ENCODE results near the gene FGFR2. TPM values are rescaled to one million over a fixed set of nuclear protein-coding genes. Genes with fewer than 3 reads are reported as not detected.

Gene FGFR2
- total RNA-seq, 1 donor from 2014 or later, result 88.3 TPM

DNA sequence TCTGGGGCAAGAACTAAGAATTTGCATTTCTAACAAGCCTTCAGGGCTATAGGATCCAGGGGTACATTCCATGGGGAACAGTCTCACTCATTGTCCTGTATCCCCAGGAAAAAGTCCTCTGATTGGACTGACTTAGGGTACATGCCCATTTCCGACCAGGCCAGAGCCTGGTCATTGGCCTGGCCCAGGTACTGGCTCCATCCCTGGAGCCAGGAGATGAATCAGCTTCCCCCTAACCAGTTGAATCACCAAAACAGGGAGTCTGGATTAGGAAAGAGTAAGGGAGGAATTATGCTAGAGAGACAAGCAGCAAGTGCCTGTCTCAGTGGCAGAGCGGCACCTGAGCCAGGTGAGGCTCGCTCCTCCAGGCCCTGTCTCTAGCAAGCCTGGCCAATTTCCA, 137.5 kb downstream of the FGFR2 start:
- Mint-ChIP-seq H3K4me1 (peaks cover 8% of the 10 kb centered on the region), H3K4me3 (no peak overlapping the region), H3K36me3 (no peaks in the 10 kb centered on the region), H3K27me3 (ENCODE audit: low read depth) (peaks cover 13% of the 10 kb centered on the region), H3K27ac (no peak overlapping the region), H3K9me3 (no peaks in the 10 kb centered on the region)
- DNase-seq (ENCODE audit: low spot score in 2 of 2, unreplicated experiment in 2 of 2), result no peak
- no peak for TF ChIP-seq CTCF (IDR thresholded peaks at IDR 0.05; ENCODE audit: unreplicated experiment)

DNA sequence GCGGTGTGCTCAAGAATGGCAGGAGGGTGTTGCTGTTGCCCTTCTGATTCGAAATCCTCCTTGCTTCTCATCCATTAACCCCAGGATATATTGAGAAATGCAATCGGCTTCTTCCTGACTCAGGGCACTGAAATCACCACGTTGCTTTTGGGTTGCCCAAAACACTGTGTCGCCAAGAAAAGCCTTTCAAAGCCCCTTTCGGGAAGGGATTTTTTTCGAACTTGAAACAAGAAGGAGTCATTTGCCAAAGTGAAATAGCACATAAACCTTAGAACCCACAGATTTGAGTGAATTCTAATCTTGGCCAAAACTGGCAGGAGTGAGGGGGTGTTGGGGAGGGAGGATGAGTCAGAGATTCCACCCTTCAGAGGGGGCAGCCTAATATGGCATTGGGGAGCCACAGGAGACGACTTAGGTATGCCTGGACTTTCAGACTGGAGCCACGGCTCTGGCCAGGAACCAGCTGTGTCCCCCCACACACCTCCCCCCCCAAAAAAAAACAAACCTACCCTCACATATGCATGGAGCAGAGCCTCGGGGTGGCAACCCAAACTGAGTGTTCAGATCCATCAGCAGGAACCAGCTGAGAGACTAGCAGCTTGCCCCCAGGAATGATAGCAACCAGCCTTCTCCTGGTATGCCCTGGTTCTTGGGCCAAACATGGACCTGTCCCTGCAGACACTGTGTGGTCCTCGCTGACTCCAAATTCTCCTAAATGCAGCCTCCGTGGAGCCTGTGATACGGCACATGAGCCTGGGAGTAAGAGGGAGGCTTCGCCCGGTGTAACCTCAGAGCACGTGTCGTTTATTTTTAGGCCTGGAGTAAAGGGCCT, 138.4 kb downstream of the FGFR2 start:
- Mint-ChIP-seq H3K9me3 (no peaks in the 10 kb centered on the region), H3K4me3 (no peak overlapping the region), H3K36me3 (no peaks in the 10 kb centered on the region), H3K27me3 (ENCODE audit: low read depth) (peaks cover 13% of the 10 kb centered on the region), H3K27ac (no peak overlapping the region), H3K4me1 (peaks cover 14% of the 10 kb centered on the region)
- no peak for DNase-seq (ENCODE audit: low spot score in 2 of 2, unreplicated experiment in 2 of 2)
- TF ChIP-seq CTCF (IDR thresholded peaks at IDR 0.05; ENCODE audit: unreplicated experiment), result no peak

DNA sequence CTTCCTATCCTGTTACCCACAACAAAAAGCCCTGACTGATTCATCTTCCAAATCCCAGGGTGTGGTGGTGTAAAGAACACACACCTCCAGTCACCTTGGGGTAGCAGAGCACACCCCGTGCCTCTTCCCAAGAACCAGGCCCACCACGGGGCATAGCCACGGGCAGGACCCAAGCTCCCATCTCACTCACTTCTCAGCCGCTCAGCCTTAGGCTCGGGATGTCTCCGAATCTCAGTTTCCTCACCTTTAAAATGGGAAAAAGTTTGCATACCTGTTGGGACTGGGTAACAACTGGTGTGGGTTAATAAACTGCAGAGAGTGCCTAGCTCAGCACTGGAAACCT, 139.0 kb downstream of the FGFR2 start:
- TF ChIP-seq CTCF (IDR thresholded peaks at IDR 0.05; ENCODE audit: unreplicated experiment), result no peak
- Mint-ChIP-seq H3K4me1 (peaks cover 14% of the 10 kb centered on the region), H3K27ac (no peak overlapping the region), H3K27me3 (ENCODE audit: low read depth) (peaks cover 13% of the 10 kb centered on the region), H3K36me3 (no peaks in the 10 kb centered on the region), H3K9me3 (no peaks in the 10 kb centered on the region), H3K4me3 (no peak overlapping the region)
- no peak for DNase-seq (ENCODE audit: low spot score in 2 of 2, unreplicated experiment in 2 of 2)

DNA sequence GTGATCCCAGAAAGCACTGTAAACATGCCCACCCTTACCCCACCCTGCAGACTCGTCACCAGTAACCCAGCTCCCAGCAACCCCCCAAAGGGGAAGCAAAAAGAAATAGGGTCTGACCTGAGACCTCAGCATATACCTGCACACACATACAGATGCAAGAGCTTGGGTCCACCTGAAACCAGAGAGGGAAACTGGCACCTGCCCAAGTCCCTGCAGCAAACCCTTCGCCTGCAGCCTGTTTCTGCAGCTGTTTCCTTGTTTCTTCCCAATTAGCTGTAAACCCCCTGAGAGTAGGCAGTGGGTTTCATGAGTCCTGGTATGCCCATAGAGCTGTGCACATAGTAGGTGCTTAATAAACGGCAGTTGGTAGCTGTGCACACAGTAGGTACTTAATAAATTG, 140.5 kb downstream of the FGFR2 start:
- Mint-ChIP-seq H3K36me3 (no peaks in the 10 kb centered on the region), H3K27me3 (ENCODE audit: low read depth) (peaks cover 11% of the 10 kb centered on the region), H3K9me3 (no peaks in the 10 kb centered on the region), H3K4me3 (no peak overlapping the region), H3K4me1 (peaks cover 15% of the 10 kb centered on the region), H3K27ac (no peak overlapping the region)
- no peak for TF ChIP-seq CTCF (IDR thresholded peaks at IDR 0.05; ENCODE audit: unreplicated experiment)
- DNase-seq (ENCODE audit: low spot score in 2 of 2, unreplicated experiment in 2 of 2), result no peak

GRCh38 chr10:121455377-121455776, 142.9 kb downstream of the FGFR2 start:
- H3K9me3 Mint-ChIP-seq, result no peaks in the 10 kb centered on the region
- no peak for TF ChIP-seq CTCF (IDR thresholded peaks at IDR 0.05; ENCODE audit: unreplicated experiment)
- no peak overlapping the region for H3K27ac Mint-ChIP-seq
- peaks cover 11% of the 10 kb centered on the region for H3K27me3 Mint-ChIP-seq (ENCODE audit: low read depth)
- no peaks in the 10 kb centered on the region for H3K36me3 Mint-ChIP-seq
- peaks cover 25% of the 10 kb centered on the region for H3K4me1 Mint-ChIP-seq
- DNase-seq (ENCODE audit: low spot score in 2 of 2, unreplicated experiment in 2 of 2), result no peak
- no peak overlapping the region for H3K4me3 Mint-ChIP-seq
